Left lobe of liver (tissue), 2 donors: ENCODE measurements around the gene BNC2. TPM values are rescaled to one million over a fixed set of nuclear protein-coding genes. Genes with fewer than 3 reads are reported as not detected.

Experiments
- ATAC-seq: fragments of 200-7000 bp; cut with Tn5 transposase; one replicate; pipeline ENCODE4 v1.9.1; 2020; ENCODE audit warnings: mild to moderate bottlenecking, moderate library complexity
- DNase-seq: peaks from one replicate; pipeline ENCODE4 v3.0.0-alpha.2; 2020; ENCODE audit warnings: low spot score
- total RNA-seq: library from RNA; stranded (reverse); gene quantifications from one replicate; pipeline ENCODE4 v1.2.1, GENCODE V29; 2021
- donor health status: DM: no; HTN: no; CAD: no; lungs with moderate emphysema.
- donor health status: DM: no; HTN: yes; CAD: no.

Gene BNC2
- total RNA-seq, 1 donor from 2014 or later, result 0.55 TPM

DNA sequence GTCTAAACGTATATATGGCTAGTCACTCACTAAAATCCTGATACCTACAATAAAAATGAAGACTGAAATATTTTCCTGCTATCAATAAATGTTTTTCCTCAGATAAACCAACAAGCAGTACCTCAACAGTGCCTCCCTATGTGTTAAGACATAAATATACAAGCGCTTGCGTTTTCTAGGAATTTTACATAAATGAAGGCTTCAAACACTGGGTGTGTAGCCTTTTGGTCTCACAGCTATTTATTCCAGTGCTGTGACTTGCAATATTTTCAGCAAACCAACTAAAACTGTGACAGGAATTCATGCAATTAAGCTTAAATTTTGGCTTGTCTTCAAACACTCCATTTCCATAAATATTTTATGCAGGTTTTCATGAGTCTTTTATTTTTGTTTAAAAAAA, 437.0 kb downstream of the BNC2 start:
- ATAC-seq, result no peak
- no peak for DNase-seq

GRCh38 chr9:16431666-16432392, 438.6 kb downstream of the BNC2 start:
- no peak for ATAC-seq
- DNase-seq, result no peak

DNA sequence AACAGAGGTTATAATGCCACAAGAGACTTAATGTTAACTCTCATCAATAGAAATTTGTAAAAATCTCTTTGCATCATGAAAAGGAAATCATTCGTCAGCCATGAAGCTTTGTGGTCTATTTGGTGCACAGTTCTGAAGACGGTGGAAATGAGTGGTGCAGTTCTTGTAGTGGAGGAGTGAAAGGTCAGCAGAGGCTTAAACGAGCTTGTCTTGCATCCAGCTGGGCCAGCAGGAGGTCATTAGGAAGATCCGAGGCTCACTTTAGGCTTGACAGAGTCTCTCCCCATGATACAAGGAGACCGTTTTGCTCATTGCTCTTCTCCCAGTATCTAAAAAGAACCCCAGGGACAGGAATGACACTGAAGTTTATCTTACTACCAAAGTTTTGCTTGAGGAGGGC, 440.8 kb downstream of the BNC2 start:
- ATAC-seq, result no peak
- DNase-seq, result no peak

DNA sequence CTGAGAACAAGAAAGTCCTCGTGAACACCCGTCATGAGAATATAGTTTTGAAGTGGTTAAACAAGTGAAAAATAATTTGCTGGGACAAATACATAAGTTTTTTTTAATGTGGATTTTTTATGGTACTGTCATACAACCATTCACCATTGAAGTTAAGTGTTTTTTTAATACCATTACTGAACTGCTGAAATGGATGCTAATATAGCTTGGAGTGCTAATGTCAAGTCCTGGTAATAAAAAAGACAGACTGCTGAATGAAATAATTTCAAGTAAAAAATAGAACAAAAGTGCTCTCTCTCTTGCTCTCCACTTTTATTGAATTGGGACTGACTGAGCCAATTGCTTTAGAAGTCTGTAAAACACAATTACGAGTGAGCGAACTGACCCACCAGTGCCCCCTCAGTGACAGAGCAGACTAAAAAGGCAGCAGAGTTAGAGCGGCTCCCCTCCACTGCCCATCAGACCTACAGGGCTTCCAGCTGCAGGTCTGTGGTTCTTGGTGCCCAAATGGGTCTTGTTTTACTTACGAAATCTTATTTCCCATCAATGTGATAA, 442.5 kb downstream of the BNC2 start:
- ATAC-seq (no peak), DNase-seq (no peak)

DNA sequence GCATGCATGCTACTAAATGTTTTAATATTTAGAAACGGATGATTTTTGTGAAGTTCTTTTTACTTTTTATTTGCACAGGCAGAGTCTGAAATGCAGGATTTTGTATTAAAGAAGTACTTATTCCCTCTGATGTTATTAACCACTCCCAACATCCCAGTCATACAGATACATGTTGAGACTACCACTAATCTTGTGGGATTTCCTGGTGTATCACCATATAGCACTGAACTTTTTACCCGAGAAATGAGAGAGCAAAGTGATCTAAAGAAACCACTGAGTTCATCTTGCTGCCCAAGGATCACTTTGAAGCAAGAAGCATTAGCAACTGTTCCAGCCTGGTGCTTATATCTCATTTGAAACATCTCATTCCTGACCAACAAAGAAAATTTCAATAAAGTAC, 443.8 kb downstream of the BNC2 start:
- ATAC-seq (no peak), DNase-seq (no peak)

DNA sequence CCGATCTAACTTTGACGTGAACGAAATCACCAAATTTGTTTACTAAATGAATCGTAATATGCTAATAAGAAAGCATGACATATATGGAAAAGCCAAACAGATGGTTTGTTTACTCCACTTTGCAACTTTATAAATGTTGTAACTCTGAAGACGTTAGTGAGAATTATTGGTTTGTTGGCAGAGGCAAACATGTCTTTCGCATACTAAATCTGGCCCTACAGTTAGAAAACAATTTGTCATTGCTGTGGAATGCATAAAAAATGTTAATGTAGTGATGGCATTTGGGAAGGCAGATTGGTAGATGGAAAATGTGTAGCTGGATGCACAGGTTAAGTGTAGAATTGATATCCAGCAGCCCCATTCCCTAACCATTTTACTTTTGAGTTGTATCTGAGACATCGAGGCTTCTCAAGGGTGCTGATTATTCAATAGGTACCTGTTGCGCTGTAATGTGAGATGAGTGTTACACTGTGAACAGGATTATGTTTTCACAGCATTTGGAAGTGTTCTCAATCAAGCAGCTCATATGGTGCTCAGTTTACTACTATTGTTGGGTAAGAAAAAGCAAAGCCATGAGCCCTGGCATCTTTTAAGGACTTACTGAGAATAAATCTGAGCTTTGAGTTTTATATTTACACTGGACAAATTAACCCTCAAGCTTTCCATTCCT, 444.8 kb downstream of the BNC2 start:
- ATAC-seq (no peak), DNase-seq (no peak)

DNA sequence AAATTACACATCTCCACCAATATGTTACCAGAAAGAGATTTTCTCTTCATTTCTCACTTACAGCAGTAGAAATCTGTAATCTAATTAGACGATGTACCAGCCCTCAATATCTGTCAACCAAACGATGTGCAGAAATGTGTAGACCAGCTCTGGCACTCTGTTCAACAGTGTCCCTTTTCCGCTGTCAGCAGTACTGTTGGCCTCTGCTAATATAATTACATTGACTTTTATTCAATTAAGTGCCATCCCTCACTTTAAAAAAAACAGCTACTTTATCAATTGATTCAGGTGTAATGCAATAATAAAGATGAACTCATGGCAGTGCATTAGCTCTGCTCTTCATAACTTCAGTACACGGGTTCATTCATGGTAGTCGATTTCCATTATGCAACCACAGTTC, 448.4 kb downstream of the BNC2 start:
- ATAC-seq, result no peak
- no peak for DNase-seq

- DNase-seq, result no peak
- no peak for ATAC-seq
These were observed 448.9 kb downstream of the BNC2 start for GRCh38 chr9:16421532-16421931.

DNA sequence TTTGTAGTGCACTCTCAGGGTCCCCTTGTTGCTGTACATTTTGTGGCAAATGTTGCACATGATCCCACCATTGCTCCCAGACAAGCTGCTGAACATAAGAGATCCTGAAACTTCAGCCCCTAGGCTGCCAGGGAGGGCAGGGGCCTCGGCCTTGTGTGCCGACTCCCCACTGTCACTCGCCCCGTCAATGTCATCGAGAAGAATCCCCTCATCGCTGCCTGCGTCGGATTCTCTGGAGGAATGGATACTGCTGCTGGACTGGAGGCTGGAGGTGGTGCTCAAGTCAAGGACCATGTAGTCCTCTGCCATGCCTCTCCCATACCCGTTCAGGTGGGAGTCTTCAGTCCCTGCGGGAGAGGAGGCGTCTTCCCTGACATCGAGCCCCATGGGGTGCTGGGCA, 451.3 kb downstream of the BNC2 start:
- DNase-seq (no peak), ATAC-seq (no peak)

GRCh38 chr9:16418721-16419120, 451.7 kb downstream of the BNC2 start:
- ATAC-seq, result no peak
- no peak for DNase-seq

- ATAC-seq (no peak), DNase-seq (no peak)
These were observed 452.7 kb downstream of the BNC2 start for GRCh38 chr9:16417749-16418148.

GRCh38 chr9:16417161-16417560, 453.3 kb downstream of the BNC2 start:
- DNase-seq (no peak), ATAC-seq (no peak)

GRCh38 chr9:16414451-16414850, 456.0 kb downstream of the BNC2 start:
- no peak for ATAC-seq
- DNase-seq, result no peak

- DNase-seq (no peak), ATAC-seq (peak; percentile 75)
These were observed 456.9 kb downstream of the BNC2 start for GRCh38 chr9:16413509-16414016.

GRCh38 chr9:16412740-16413139, 457.7 kb downstream of the BNC2 start:
- ATAC-seq (no peak), DNase-seq (no peak)

GRCh38 chr9:16411311-16411710, 459.2 kb downstream of the BNC2 start:
- DNase-seq, result no peak
- no peak for ATAC-seq

DNA sequence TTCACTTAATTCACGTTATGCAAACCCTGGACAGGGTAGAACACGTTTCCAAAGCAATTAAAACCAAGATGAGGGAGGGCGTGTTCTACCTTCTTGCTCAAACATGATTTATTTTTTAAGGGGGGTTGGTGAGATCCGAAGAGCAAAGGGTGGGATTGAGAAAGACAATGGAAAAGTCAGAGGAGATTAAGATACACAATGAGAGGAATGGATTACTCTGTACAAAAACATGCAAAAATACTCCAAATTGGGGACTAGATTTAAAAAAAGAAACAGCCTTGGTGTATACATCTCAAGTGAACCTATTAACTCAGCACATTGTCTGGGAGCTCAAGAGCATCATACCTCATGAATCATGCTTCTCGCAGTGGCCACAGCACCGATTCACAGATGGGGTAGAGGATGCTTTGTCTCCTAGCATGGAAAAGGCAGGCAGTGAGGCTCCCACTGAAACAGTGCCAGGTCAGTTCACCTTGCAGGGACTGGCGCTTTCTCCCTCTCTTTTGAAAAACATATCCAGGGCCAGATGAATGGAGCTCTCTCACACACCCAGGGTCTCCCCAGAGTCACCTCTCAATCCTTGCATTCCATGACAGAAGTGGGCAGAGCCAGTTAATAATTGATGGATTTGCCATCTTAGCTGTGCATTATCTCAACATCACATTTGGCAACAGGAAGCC, 459.7 kb downstream of the BNC2 start:
- ATAC-seq (no peak), DNase-seq (no peak)

DNA sequence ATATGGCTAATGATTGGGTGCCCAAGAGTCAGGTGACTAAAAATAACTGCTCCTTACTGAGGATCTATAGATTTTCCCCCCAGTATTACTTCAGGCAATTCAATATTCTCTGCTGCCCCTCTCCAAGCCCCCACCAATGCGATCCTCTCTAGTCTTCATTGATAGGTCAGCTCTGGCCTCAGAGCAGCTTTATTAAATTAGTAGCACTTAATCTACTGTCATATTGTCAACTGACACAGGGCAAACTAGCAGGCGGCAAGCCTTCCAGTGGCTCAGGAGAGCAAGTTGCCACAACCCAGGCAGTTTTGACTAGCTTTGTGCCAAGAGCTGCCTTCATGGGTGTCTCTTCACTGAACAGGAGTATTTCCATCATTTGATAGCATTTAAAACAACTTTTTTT, 462.9 kb downstream of the BNC2 start:
- no peak for DNase-seq
- ATAC-seq, result no peak

- ATAC-seq, result no peak
These were observed 463.8 kb downstream of the BNC2 start for GRCh38 chr9:16406526-16407225.

DNA sequence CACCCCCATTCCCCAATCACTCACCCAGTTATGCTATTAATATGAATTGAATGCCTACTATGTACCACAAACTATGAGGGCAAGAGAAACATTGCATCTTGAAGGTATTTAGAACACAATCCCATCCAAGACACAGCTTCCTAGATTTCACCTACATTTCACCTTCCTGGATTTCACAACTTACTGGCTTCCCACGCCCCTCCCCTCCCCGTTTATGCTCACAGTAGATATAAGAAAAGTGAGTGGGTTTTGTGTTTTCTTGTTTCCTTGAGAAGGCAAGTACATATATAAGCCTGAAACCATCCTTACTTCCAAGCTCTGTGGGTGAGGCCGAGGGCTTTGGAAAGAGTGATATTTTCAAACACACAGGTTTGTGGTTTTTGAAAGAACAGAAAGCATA, 465.0 kb downstream of the BNC2 start:
- no peak for ATAC-seq
- no peak for DNase-seq

More at GRCh38 chr9:16406526-16407225, 463.8 kb downstream of the BNC2 start:
- DNase-seq, result no peak

- no peak for DNase-seq
- no peak for ATAC-seq
These were observed 468.8 kb downstream of the BNC2 start for GRCh38 chr9:16401701-16402100.
